Right cardiac atrium (tissue), 5 donors: Measurements from ENCODE around the gene SLC15A3. TPM values are rescaled to one million over a fixed set of nuclear protein-coding genes. Genes with fewer than 3 reads are reported as not detected.
A peak's percentile ranks its signal among the peaks of the same experiment; 100 is the strongest.

Experiments used
- ATAC-seq, 2 donors: fragments of 200-7000 bp; cut with Tn5 transposase; one replicate each; pipeline versions ENCODE4 v1.8.0 to v1.9.1; 2020; ENCODE audit warnings: moderate library complexity in 2 of 2, mild to moderate bottlenecking in 1 of 2
- DNase-seq, 3 donors: peaks; one replicate each; pipeline ENCODE4 v3.0.0-alpha.2; 2020
- H3K27ac ChIP-seq: one replicate; pipeline ENCODE4 v1.5.1; 2013; ENCODE audit warnings: mild to moderate bottlenecking, low read length, control low read depth, moderate library complexity
- H3K27me3 ChIP-seq: one replicate; pipeline ENCODE4 v1.6.1; 2013; ENCODE audit not compliant: control insufficient read depth, insufficient read depth
- H3K4me1 ChIP-seq: one replicate; pipeline ENCODE4 v1.6.1; 2013; ENCODE audit warnings: low read length; ENCODE audit not compliant: control insufficient read depth, insufficient read depth
- H3K4me3 ChIP-seq: one replicate; pipeline ENCODE4 v1.5.1; 2013; ENCODE audit warnings: low read length, control low read depth
- H3K9me3 ChIP-seq: one replicate; pipeline ENCODE4 v1.6.1; 2013; ENCODE audit warnings: low read length; ENCODE audit not compliant: control insufficient read depth
- WGBS: extraction: QIAGEN DNeasy Blood & Tissue Kit; methylation state at CpG from one replicate; pipeline ENCODE4 v1.1.7; 2013; 5-methylcytosine and 5-hydroxymethylcytosine counted together
- intact Hi-C, 4 donors: fragments of 100-400 bp; cut with DNase I; formaldehyde crosslinking; loops; one replicate each; pipeline versions ENCODE4 v1.11.0 to v1.14.0; 2022 to 2023
- polyA plus RNA-seq: library from polyadenylated mRNA; stranded (reverse); fragments of 200-250 nt; gene quantifications from one replicate; pipeline ENCODE4 v1.2.3, GENCODE V29; 2013
- total RNA-seq, 4 donors: library from RNA; stranded (reverse); fragmentation: NEBNext Ultra II Directional; extraction: Animal tissue kit (Norgen Biotek cat#: 25700); gene quantifications; one replicate each; pipeline ENCODE4 v1.2.1, GENCODE V29; 2021
- donor health status: healthy with polysubstance abuse.
- donor health status: DM: no; HTN: yes; CAD: no.
- donor health status: DM: no; HTN: no; CAD: no.
- donor health status: DM: no; HTN: yes; CAD: no; lungs with severe emphysema.
- donor health status: DM: yes; HTN: yes; CAD: no.

SLC15A3 gene
- total and polyA plus RNA-seq, 5 donors: 17.4 to 24.7 (median 23.2) TPM

DNA sequence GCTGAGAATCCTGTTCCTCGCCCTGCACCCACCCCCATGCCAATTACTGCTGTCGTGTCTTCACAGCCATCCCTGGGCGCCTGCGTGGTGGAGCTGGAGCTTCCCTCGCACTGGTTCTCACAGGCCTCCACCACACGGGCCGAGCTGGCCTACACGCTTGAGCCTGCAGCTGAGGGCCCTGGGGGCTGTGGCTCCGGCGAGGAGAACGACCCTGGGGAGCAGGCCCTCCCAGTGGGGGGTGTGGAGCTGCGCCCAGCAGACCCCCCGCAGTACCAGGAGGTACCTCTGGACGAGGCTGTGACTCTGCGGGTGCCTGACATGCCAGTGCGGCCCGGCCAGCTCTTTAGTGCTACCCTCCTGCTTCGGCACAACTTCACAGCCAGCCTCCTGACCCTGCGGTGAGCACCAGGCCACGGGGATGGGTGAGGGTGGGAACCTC lies 23.4 kb downstream of the SLC15A3 start:
- H3K4me1 ChIP-seq: peaks cover 4% of the 10 kb centered on the region
- ATAC-seq (no peak), DNase-seq (peak in 1 of 3 donors; percentile 39)
- no peak overlapping the region for H3K4me3 ChIP-seq
- H3K9me3 ChIP-seq: no peaks in the 10 kb centered on the region
- intact Hi-C loops: no loop called here
- WGBS: 94% methylated on average over 20 of the region's 20 CpGs
- H3K27ac ChIP-seq: no peak overlapping the region
- H3K27me3 ChIP-seq: no peaks in the 10 kb centered on the region

DNA sequence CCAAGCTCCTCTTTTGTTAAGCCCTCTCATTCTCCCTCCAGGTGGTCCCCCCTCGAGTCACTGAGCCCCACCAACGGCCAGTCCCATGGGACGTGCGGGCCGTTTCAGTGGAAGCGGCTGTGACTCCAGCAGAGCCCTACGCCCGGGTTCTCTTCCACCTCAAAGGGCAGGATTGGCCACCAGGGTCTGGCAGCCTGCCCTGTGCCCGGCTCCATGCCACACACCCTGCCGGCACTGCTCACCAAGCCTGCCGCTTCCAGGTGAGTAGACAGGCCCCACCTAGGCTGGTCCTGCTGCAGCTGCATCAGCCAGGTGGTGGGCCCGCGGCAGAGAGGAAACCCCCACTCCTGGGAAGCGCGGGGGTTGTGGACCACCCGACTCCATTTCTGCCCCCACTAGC lies 24.4 kb downstream of the SLC15A3 start:
- WGBS: 87% methylated on average over 16 of the region's 16 CpGs
- intact Hi-C loops: no loop called here
- Histone ChIP-seq H3K27me3 (no peaks in the 10 kb centered on the region), H3K27ac (no peak overlapping the region), H3K9me3 (no peaks in the 10 kb centered on the region), H3K4me1 (peaks cover 6% of the 10 kb centered on the region), H3K4me3 (no peak overlapping the region)
- ATAC-seq (no peak), DNase-seq (peak in 1 of 3 donors; percentile 32)

DNA sequence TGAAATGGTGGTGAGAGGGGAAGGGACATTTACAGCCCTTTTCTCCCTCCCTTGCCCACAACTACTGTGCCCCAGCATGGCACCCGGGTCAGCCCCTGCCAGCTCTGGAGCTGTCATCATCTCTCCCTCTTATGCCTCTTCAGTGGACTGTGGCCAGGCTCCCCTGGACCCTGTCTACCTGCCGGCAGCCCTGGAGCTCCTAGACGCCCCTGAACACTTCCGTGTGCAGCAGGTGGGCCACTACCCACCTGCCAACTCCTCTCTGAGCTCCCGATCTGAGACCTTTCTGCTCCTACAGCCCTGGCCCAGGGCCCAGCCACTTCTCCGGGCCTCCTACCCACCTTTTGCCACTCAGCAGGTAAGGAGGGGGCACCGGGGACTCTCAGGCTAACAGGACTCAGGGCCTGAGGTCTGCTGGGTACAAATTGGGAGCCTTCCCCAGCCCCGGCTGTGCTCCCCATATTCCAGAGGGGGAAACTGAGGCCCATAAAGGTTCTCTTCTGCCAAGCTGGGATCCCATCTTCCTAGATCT lies 24.8 kb downstream of the SLC15A3 start:
- H3K4me1 ChIP-seq: peaks cover 6% of the 10 kb centered on the region
- H3K4me3 ChIP-seq: no peak overlapping the region
- ATAC-seq: no peak
- H3K27ac ChIP-seq: no peak overlapping the region
- peak in 1 of 3 donors; percentile 46 for DNase-seq
- intact Hi-C loops: no loop called here
- no peaks in the 10 kb centered on the region for H3K27me3 ChIP-seq
- 92% methylated on average over 8 of the region's 8 CpGs for WGBS
- H3K9me3 ChIP-seq: no peaks in the 10 kb centered on the region

DNA sequence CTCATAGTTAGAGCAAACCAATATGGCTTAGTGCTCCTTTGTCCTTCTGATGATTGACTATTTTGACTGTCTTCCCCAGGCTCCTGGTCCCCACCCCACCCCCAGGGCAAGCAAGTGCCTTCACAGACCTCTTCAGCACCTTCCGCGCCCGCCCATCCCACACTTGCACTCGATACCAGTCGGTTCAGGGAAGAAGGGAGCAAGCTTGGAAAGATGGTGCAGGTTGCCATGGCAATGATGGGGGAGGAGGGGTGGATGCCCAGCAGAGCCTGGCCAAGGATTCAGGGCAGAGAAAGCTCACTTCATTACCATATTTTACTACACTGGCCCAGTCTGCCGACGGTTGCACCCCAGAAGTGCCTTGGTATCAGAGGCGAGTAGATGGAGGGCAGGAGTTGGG lies 25.5 kb downstream of the SLC15A3 start:
- H3K4me3 ChIP-seq: no peak overlapping the region
- H3K27ac ChIP-seq: no peak overlapping the region
- no peaks in the 10 kb centered on the region for H3K9me3 ChIP-seq
- intact Hi-C loops: no loop called here
- H3K4me1 ChIP-seq: peaks cover 6% of the 10 kb centered on the region
- peak in 1 of 3 donors; percentile 32 for DNase-seq
- H3K27me3 ChIP-seq: no peaks in the 10 kb centered on the region
- WGBS: 96% methylated on average over 8 of the region's 8 CpGs
- no peak for ATAC-seq

DNA sequence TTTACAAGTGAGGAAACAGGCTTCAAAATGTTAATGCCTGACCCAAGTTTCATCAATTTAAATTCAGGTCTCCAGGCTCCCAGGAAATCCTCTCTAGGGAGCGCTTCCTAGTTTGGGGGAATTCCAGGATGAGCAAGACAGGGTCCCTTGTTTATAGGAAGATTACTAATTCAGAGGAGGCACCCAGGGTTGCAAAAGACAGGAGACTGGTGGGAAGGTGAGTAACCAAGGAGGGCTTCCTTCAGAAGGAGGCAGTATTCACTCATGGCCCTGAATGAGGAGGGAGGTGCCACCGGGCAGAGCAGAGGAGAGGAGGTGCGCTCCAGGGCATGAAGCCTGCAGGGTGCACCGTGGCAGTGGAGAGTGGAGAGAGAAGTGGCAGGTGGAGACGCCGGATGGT lies 26.1 kb downstream of the SLC15A3 start:
- peaks cover 6% of the 10 kb centered on the region for H3K4me1 ChIP-seq
- H3K4me3 ChIP-seq: no peak overlapping the region
- H3K9me3 ChIP-seq: no peaks in the 10 kb centered on the region
- no peak overlapping the region for H3K27ac ChIP-seq
- intact Hi-C loops: no loop called here
- ATAC-seq: no peak
- H3K27me3 ChIP-seq: no peaks in the 10 kb centered on the region
- 79% methylated on average over 6 of the region's 6 CpGs for WGBS
- DNase-seq: no peak

DNA sequence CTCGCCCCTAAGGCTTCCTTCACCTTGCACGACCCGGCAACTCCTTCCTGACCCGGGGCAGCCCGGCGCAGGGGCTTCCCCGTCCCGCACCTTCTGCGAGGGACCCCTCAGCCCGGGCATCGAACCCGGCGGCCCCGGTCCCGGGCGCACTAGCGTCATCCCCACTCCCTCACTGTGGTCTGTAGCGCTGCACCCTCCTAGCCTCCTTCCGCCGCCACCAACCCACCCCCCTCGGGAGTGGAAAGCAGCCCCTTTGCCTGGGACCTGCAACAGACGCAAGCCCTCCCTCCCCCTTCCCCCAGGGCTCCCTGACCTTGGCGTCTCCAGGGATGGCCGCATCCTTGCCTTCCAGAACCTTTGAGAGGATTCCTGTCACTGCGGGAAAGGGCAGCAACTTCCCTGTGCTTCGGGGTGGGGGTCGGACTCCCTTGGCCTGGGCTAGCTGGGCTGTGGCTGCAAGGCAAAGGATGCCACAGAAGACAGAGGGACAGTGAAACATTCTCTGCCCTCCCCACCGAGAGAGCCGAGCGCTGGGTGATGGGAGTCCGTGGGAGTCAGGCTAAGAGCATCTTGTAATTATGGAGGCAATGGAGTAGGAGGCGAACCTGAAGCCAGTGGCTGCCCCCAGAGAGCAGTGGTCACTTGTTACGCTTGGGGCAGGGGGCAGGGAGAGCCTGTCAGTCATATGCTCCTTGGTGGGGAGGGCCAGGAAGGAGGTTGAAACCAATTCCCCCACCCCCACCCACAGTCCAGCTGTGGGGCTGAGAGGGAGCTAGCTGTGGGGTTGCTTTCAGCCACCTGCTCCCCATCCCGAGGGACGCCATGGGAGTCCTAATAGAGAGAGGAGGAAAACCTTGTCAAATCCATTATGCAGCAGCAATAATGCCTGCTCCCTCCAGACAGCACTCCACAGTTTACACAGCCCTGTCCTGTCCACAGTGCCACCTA lies 26.8 kb downstream of the SLC15A3 start:
- DNase-seq (peak in 1 of 3 donors; percentile 41), ATAC-seq (peak in 1 of 2 donors; percentile 6)
- peaks cover 6% of the 10 kb centered on the region for H3K4me1 ChIP-seq
- 6% methylated on average over 35 of the region's 35 CpGs for WGBS
- peak overlapping the region; percentile 68 for H3K4me3 ChIP-seq
- intact Hi-C loops: no loop called here
- no peak overlapping the region for H3K27ac ChIP-seq
- no peaks in the 10 kb centered on the region for H3K9me3 ChIP-seq
- H3K27me3 ChIP-seq: no peaks in the 10 kb centered on the region

DNA sequence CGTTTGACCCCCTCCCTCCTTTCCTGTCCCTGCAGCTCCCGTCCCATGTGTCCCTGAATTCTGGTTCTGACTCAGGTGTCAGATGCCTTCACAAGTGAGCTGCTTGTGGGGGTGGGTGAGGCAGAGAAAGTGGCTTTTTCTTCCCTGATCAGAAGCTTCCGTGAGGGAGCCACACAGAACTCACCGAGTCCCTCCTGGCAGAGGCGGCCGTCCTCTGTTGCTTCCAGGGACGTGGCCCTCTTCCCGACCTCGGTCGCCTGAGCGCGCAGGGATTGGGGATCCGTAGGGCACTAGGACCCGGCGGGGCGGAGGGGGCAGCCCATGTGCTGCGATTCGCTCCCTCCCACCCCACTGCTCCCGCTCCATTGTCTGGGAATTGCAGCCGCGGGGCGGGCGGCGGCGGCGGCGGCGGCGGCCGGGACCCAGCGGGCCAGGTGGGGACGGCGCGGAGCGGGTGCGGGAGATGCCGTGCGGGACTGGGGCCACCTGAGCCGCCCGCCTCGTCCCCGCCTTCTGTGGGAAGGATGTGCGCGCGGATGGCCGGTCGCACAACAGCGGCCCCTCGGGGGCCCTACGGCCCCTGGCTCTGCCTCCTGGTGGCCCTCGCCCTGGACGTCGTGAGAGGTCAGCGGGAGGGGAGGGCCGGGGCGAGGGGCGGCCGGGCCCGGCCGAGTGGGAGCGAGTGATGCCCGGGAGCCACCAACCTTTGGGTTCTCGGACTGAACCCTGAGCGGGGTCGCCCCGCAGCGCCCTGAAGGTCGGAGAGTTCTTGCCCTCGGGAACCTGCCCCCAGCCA lies 27.7 kb downstream of the SLC15A3 start, which contains the start of gene TMEM132A:
TMEM132A (plus strand) TSS at position 351 of the 796 bp plus-strand sequence; CDS start at position 525, 174 bp downstream.
- WGBS: under 1% methylated on average over 68 of the region's 69 CpGs
- intact Hi-C loops: no loop called here
- Histone ChIP-seq H3K27me3 (no peaks in the 10 kb centered on the region), H3K4me1 (peaks cover 9% of the 10 kb centered on the region), H3K9me3 (no peaks in the 10 kb centered on the region), H3K27ac (no peak within 1 kb of the TSS), H3K4me3 (peak within 1 kb of the TSS; percentile 68)
- DNase-seq: peak; percentile 82 to 91 (median 87)
- peak; percentile 84 to 90 for ATAC-seq

DNA sequence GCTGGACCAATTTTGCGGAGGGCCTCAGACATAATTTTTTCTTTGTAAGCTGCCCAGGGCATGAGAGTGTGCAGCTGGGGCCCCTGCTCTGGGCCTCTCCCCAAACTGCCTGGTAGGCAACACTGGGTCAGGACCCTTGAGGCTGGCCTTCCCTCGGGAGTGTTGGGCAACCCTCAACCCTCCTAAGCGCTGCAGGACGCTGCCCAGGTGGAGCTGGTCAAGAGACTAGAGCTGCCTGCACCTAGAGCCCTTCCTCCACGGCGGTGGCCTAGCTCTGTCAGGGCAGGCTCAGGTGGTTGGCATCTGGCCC lies 28.2 kb downstream of the SLC15A3 start:
- intact Hi-C loops: no loop called here
- DNase-seq: peak in 1 of 3 donors; percentile 34

DNA sequence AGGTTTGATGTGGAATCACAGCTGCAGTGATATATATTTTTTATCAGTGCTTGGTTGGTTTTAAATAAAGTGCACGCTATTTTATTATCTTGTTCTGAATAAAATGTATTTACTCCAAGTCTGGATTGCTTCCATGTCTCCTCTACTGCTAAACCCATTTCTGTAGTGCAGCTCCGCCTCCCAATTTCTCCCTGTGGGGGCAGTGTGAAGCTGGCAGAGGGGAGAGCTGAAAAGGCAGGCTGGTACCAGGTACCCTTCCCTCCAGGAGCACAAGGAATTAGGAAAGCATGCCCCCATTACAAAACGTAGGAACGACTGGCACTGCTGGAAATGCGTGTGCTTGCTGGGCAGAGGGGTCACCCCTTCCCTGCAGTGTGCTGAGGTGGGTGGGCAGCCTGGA lies 28.6 kb downstream of the SLC15A3 start:
- Histone ChIP-seq H3K9me3 (no peaks in the 10 kb centered on the region), H3K27me3 (no peaks in the 10 kb centered on the region), H3K4me3 (no peak overlapping the region), H3K4me1 (peaks cover 13% of the 10 kb centered on the region), H3K27ac (no peak overlapping the region)
- DNase-seq (no peak), ATAC-seq (no peak)
- intact Hi-C loops: no loop called here
- WGBS: 72% methylated on average over 5 of the region's 5 CpGs

More for the DNA sequence above, 28.2 kb downstream of the SLC15A3 start:
- Histone ChIP-seq H3K9me3 (no peaks in the 10 kb centered on the region), H3K4me1 (peaks cover 11% of the 10 kb centered on the region), H3K27me3 (no peaks in the 10 kb centered on the region), H3K4me3 (no peak overlapping the region), H3K27ac (no peak overlapping the region)
- peak in 1 of 2 donors; percentile 1 for ATAC-seq
- WGBS: 52% methylated on average over 6 of the region's 6 CpGs

DNA sequence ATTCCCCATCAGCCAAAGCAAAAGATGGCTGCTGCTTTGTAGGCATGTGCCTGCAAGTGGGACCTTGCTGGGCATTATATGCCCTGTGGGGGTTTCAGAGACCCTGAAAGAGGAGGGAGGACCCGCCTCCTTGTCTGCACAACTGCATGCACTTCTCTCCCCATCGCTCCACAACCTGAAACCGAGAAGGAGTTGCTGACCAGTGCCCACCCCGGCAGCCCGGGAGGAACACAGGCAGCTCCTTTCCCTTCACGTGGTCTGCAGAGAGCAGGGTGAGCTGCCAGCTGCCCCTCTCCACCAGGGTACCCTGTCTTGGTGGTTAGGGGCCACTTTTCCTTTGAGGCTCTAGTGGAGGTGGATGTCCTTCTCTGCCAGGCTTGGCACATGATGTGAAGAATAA lies 29.1 kb downstream of the SLC15A3 start:
- DNase-seq: peak in 1 of 3 donors; percentile 32
- 83% methylated on average over 6 of the region's 6 CpGs for WGBS
- intact Hi-C loops: no loop called here
- H3K4me1 ChIP-seq: peaks cover 15% of the 10 kb centered on the region
- no peak for ATAC-seq
- no peak overlapping the region for H3K4me3 ChIP-seq
- H3K9me3 ChIP-seq: no peaks in the 10 kb centered on the region
- H3K27ac ChIP-seq: no peak overlapping the region
- no peaks in the 10 kb centered on the region for H3K27me3 ChIP-seq
